OCI-LY3 (cell line): ENCODE measurements around the gene CCDC63.
A peak's percentile ranks its signal among the peaks of the same experiment; 100 is the strongest.

Experiments used
- H2AFZ ChIP-seq: fragments of 200-600, 300-600 bp; shearing (Covaris generic); 2 replicates; pipeline ENCODE4 v1.6.0; 2014; ENCODE audit warnings: antibody characterized with exemption, low read depth, low read length
- H3K27ac ChIP-seq: fragments of 200-600, 300-600 bp; sonication (generic); 2 replicates; pipeline ENCODE4 v1.5.1; 2014; ENCODE audit warnings: mild to moderate bottlenecking, low read length, moderate library complexity, mixed read lengths
- H3K27me3 ChIP-seq: fragments of 200-600, 300-600 bp; sonication (generic); 2 replicates; pipeline ENCODE4 v1.6.1; 2014; ENCODE audit warnings: low read depth, low read length, mixed read lengths
- H3K36me3 ChIP-seq: fragments of 200-600, 300-600 bp; sonication (generic); replicated peaks from 2 replicates; pipeline ENCODE3; 2014; ENCODE audit warnings: low read depth, low read length, mixed read lengths
- H3K4me1 ChIP-seq: fragments of 300-600, 200-600 bp; sonication (generic); 2 replicates; pipeline ENCODE4 v1.6.1; 2014; ENCODE audit warnings: low read length, mixed read lengths
- H3K4me2 ChIP-seq: fragments of 200-600, 300-600 bp; sonication (generic); 2 replicates; pipeline ENCODE4 v1.6.1; 2014; ENCODE audit warnings: low read length, mixed read lengths
- H3K4me3 ChIP-seq: fragments of 300-600, 200-600 bp; sonication (generic); 2 replicates; pipeline ENCODE4 v1.5.1; 2014; ENCODE audit warnings: antibody characterized with exemption, mild to moderate bottlenecking, low read length, moderate library complexity
- H3K79me2 ChIP-seq: fragments of 300-600, 200-600 bp; shearing (Covaris generic); 2 replicates; pipeline ENCODE4 v1.6.1; 2014; ENCODE audit warnings: mild to moderate bottlenecking, low read length, mixed read lengths
- H3K9ac ChIP-seq: fragments of 300-600, 200-600 bp; shearing (Covaris generic); 2 replicates; pipeline ENCODE4 v1.6.0; 2014; ENCODE audit warnings: mild to moderate bottlenecking, low read length, moderate library complexity
- H3K9me3 ChIP-seq: fragments of 200-600, 300-600 bp; shearing (Covaris generic); 2 replicates; pipeline ENCODE4 v1.6.1; 2014; ENCODE audit warnings: low read length, mixed read lengths; ENCODE audit not compliant: insufficient read depth
- H4K20me1 ChIP-seq: fragments of 200-600, 300-600 bp; sonication (generic); 2 replicates; pipeline ENCODE4 v1.6.1; 2016; ENCODE audit warnings: low read length, mixed read lengths; ENCODE audit not compliant: insufficient read depth
- CTCF ChIP-seq: fragments of 200-600, 300-600 bp; sonication (generic); IDR thresholded peaks from 2 replicates; pipeline ENCODE4 v1.5.1; 2014; ENCODE audit warnings: antibody characterized with exemption, low read length, low read depth
- EZH2phosphoT487 ChIP-seq: fragments of 200-600 bp; shearing (Covaris generic); IDR thresholded peaks from 2 replicates; pipeline ENCODE4 v1.6.1; 2018; ENCODE audit warnings: antibody characterized with exemption, mixed run types, low read depth

The CCDC63 gene

GRCh38 chr12:110932046-110932445, 85.3 kb downstream of the CCDC63 start:
- H3K27ac ChIP-seq, result no peak overlapping the region
- no peaks in the 10 kb centered on the region for H3K36me3 ChIP-seq
- H3K79me2 ChIP-seq, result no peaks in the 10 kb centered on the region
- peaks cover 9% of the 10 kb centered on the region for H3K4me1 ChIP-seq
- H4K20me1 ChIP-seq, result no peaks in the 10 kb centered on the region
- no peak overlapping the region for H2AFZ ChIP-seq
- no peaks in the 10 kb centered on the region; the same call in 1 of the 2 replicates for H3K27me3 ChIP-seq
- no peak overlapping the region for H3K4me3 ChIP-seq
- TF ChIP-seq CTCF, result peak; percentile 42
- no peak for TF ChIP-seq EZH2phosphoT487
- no peaks in the 10 kb centered on the region for H3K9me3 ChIP-seq
- no peak overlapping the region for H3K4me2 ChIP-seq
- H3K9ac ChIP-seq, result no peak overlapping the region

- TF ChIP-seq EZH2phosphoT487, result no peak
- no peak for TF ChIP-seq CTCF
- Histone ChIP-seq H3K4me2 (no peak overlapping the region), H3K36me3 (no peaks in the 10 kb centered on the region), H2AFZ (no peak overlapping the region), H4K20me1 (no peaks in the 10 kb centered on the region), H3K4me3 (no peak overlapping the region), H3K27ac (no peak overlapping the region), H3K9me3 (no peaks in the 10 kb centered on the region), H3K9ac (no peak overlapping the region), H3K4me1 (peaks cover 13% of the 10 kb centered on the region), H3K79me2 (no peaks in the 10 kb centered on the region), H3K27me3 (no peaks in the 10 kb centered on the region; the same call in 1 of the 2 replicates)
Measured at GRCh38 chr12:110933326-110933974, 86.7 kb downstream of the CCDC63 start.

DNA sequence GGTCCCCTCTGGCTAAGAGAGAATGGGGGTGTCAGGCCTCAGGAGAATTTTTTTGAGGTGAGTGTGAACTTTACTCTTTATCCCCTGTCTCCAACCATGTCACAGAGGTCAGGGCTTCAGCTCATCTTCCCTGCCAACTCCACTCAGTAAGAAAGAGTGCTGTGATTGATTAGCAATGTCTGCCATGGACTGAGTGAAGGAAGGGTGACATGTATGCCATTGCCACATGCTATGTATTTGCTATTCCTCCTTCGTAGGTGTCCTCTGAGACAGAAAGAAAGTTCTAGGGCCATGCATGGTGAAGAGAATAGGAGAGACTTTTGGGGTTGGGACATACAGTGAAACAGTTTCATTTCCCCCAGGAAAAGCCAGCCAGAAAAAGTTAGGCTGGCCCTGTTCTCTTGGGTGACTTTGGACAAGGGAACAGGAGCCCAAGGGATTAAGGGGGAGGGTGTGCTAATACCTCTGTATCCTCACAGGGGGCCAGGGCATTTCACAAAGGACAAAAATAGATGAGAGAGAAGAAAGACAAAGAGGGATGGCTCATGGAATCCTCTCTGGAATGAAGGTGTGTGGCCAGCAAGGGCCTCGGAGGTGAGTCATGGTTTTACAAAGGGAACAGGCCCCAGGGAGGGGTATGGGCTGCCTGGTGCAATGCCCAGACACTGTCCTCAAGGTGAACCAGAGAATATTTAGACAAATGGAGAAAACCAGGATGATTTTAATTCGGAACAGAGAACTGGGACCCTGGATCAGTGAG, 87.5 kb downstream of the CCDC63 start:
- Histone ChIP-seq H3K4me1 (peaks cover 13% of the 10 kb centered on the region), H2AFZ (no peak overlapping the region), H4K20me1 (no peaks in the 10 kb centered on the region), H3K4me3 (no peak overlapping the region), H3K36me3 (no peaks in the 10 kb centered on the region), H3K27me3 (no peaks in the 10 kb centered on the region; the same call in 1 of the 2 replicates), H3K9ac (no peak overlapping the region), H3K9me3 (no peaks in the 10 kb centered on the region), H3K4me2 (no peak overlapping the region), H3K79me2 (no peaks in the 10 kb centered on the region), H3K27ac (no peak overlapping the region)
- TF ChIP-seq CTCF, result no peak
- no peak for TF ChIP-seq EZH2phosphoT487

DNA sequence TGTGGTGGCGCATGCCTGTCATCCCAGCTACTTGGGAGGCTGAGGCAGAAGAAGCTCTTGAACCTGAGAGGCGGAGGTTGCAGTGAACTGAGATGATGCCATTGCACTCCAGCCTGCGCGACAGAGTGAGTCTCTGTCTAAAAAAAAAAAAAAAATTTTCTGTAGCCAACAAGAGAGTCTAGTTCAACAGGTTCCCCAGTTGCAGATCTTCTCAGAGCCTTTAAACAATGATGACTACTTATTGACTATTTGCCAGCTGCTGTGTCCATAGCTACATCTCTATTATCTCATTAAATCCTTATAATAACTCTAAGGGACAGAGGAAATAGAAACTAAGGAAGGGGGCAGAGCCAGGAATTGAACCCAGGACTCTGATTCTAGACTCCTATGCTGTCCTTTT, 88.8 kb downstream of the CCDC63 start:
- H3K9me3 ChIP-seq, result no peaks in the 10 kb centered on the region
- no peak overlapping the region for H3K4me3 ChIP-seq
- no peak overlapping the region for H3K4me2 ChIP-seq
- H3K79me2 ChIP-seq, result no peaks in the 10 kb centered on the region
- H3K9ac ChIP-seq, result no peak overlapping the region
- H3K27me3 ChIP-seq, result no peaks in the 10 kb centered on the region; the same call in 1 of the 2 replicates
- TF ChIP-seq CTCF (no peak), EZH2phosphoT487 (no peak)
- no peaks in the 10 kb centered on the region for H3K36me3 ChIP-seq
- 0 out of 2 replicates have a peak overlapping the region, but pooled peaks have one; percentile 24 for H2AFZ ChIP-seq
- no peaks in the 10 kb centered on the region for H4K20me1 ChIP-seq
- H3K4me1 ChIP-seq, result peaks cover 13% of the 10 kb centered on the region
- H3K27ac ChIP-seq, result no peak overlapping the region
